HCT116 (cell line): ENCODE measurements around the gene OTUD7B. TPM values are rescaled to one million over a fixed set of nuclear protein-coding genes. Genes with fewer than 3 reads are reported as not detected.

ENCODE experiments used
- ATAC-seq: fragments of 200-7000 bp; cut with Tn5 transposase; 2 replicates; pipeline ENCODE4 v1.9.1; 2020; ENCODE audit warnings: mild to moderate bottlenecking, moderate library complexity
- BruUV-seq: library from RNA; stranded (reverse); fragments of 400-500 nt; replicated peaks from 2 replicates; lab custom pipeline; 2021; lab: Mats Ljungman, UMichigan
- CTCF ChIA-PET: fragments of 300-600 bp; sonication (Branson Sonifier 250); formaldehyde crosslinking; loops from one replicate; lab custom pipeline; 2021; ENCODE audit warnings: antibody characterized with exemption; lab: Charles Lee
- POLR2A ChIA-PET: fragments of 300-600, 350-600 bp; sonication (Branson Sonifier 250); formaldehyde crosslinking; loops from one replicate; lab custom pipeline; 2021; ENCODE audit warnings: antibody characterized with exemption; lab: Charles Lee
- RAD21 ChIA-PET, 2 experiments: fragments of 300-600 bp; sonication (Branson Sonifier 250); formaldehyde crosslinking; loops; one replicate each; lab custom pipeline; 2023; ENCODE audit warnings: low total read pairs in 2 of 2; ENCODE audit not compliant: uncharacterized antibody in 2 of 2, unreplicated experiment in 2 of 2, low non-redundant PET in 1 of 2; lab: Charles Lee
- DNase-seq: peaks from one replicate; pipeline ENCODE4 v3.0.0-alpha.2; 2010; ENCODE audit warnings: low read depth, low spot score
- H2AFZ ChIP-seq: fragments of 200-600 bp; shearing (Covaris generic), sonication (generic); 2 replicates; pipeline ENCODE4 v1.6.1; 2017; ENCODE audit warnings: low read depth, mixed run types, mixed read lengths, antibody characterized with exemption, low read length; ENCODE audit not compliant: poor library complexity, severe bottlenecking
- H3K27ac ChIP-seq: 2 replicates; pipeline ENCODE4 v1.5.1; 2012; ENCODE audit warnings: low read depth, low read length
- H3K27me3 ChIP-seq: fragments of 200-600 bp; sonication (generic); 2 replicates; pipeline ENCODE4 v1.6.1; 2016; ENCODE audit warnings: mixed run types, low read length, mixed read lengths; ENCODE audit not compliant: insufficient read depth
- H3K36me3 ChIP-seq, 2 experiments: fragments of 200-500 bp in 1 of 2; fragments of 200-600 bp in 1 of 2; sonication (Bioruptor generic) in 1 of 2; sonication (generic) in 1 of 2; 2 replicates each; pipeline versions ENCODE4 v1.5.1 to v1.6.1; 2014 to 2016; ENCODE audit warnings: low read length in 2 of 2, inconsistent platforms in 1 of 2, mixed read lengths in 1 of 2, mixed run types in 1 of 2; ENCODE audit not compliant: insufficient read depth in 2 of 2, control insufficient read depth in 1 of 2
- H3K4me1 ChIP-seq, 2 experiments: fragments of 200-600 bp in 1 of 2; sonication (generic) in 1 of 2; 2 replicates each; pipeline versions ENCODE4 v1.5.1 to v1.6.1; 2012 to 2017; ENCODE audit warnings: low read length in 2 of 2, inconsistent platforms in 1 of 2, mild to moderate bottlenecking in 1 of 2, mixed read lengths in 1 of 2, mixed run types in 1 of 2, moderate library complexity in 1 of 2; ENCODE audit not compliant: insufficient read depth in 2 of 2, control insufficient read depth in 1 of 2
- H3K4me2 ChIP-seq: fragments of 200-600 bp; sonication (generic); 2 replicates; pipeline ENCODE4 v1.6.1; 2017; ENCODE audit warnings: mixed run types, low read length, mixed read lengths
- H3K4me3 ChIP-seq, 2 experiments: fragments of 200-600 bp in 1 of 2; sonication (generic) in 1 of 2; replicated peaks in 1 of 2; 2 replicates each; pipeline ENCODE4 v1.5.1; 2011 to 2016; ENCODE audit warnings: low read length in 2 of 2, control low read depth in 1 of 2, low read depth in 1 of 2, mild to moderate bottlenecking in 1 of 2, mixed read lengths in 1 of 2, mixed run types in 1 of 2
- H3K79me2 ChIP-seq: fragments of 200-600 bp; sonication (generic); 2 replicates; pipeline ENCODE4 v1.6.1; 2017; ENCODE audit warnings: mild to moderate bottlenecking, mixed run types, low read length, moderate library complexity, mixed read lengths; ENCODE audit not compliant: insufficient read depth
- H3K9ac ChIP-seq: fragments of 200-600 bp; sonication (generic); 2 replicates; pipeline ENCODE4 v1.6.1; 2016; ENCODE audit warnings: low read length, mixed read lengths
- H3K9me2 ChIP-seq: fragments of 200-600 bp; sonication (generic), shearing (Covaris generic); 2 replicates; pipeline ENCODE4 v1.6.1; 2017; ENCODE audit warnings: mixed run types, mild to moderate bottlenecking, moderate library complexity; ENCODE audit not compliant: insufficient read depth
- H3K9me3 ChIP-seq, 2 experiments: fragments of 200-500 bp in 1 of 2; fragments of 200-600 bp in 1 of 2; sonication (Bioruptor generic) in 1 of 2; sonication (generic) in 1 of 2; 2 replicates each; pipeline ENCODE4 v1.6.1; 2014 to 2017; ENCODE audit warnings: low read length in 2 of 2, mixed read lengths in 2 of 2, inconsistent platforms in 1 of 2, low read depth in 1 of 2, mild to moderate bottlenecking in 1 of 2, mixed run types in 1 of 2, moderate library complexity in 1 of 2; ENCODE audit not compliant: control insufficient read depth in 1 of 2, insufficient read depth in 1 of 2
- H4K20me1 ChIP-seq: fragments of 200-600 bp; sonication (generic), shearing (Covaris generic); 2 replicates; pipeline ENCODE4 v1.6.1; 2017; ENCODE audit warnings: mixed run types, mild to moderate bottlenecking, moderate library complexity; ENCODE audit not compliant: insufficient read depth
- CEBPB ChIP-seq: IDR thresholded peaks from 2 replicates; pipeline ENCODE4 v1.6.1; 2012; ENCODE audit warnings: low read depth
- ELF1 ChIP-seq: IDR thresholded peaks from 2 replicates; pipeline ENCODE4 v1.6.1; 2012; ENCODE audit warnings: low read depth, borderline replicate concordance
- EZH2 ChIP-seq: fragments of 200-600 bp; sonication (generic); IDR thresholded peaks from 2 replicates; pipeline ENCODE4 v1.6.1; 2017; ENCODE audit warnings: antibody characterized with exemption, mixed run types
- JUND ChIP-seq: IDR thresholded peaks from 2 replicates; pipeline ENCODE4 v1.6.1; 2012
- POLR2AphosphoS5 ChIP-seq: IDR thresholded peaks from 2 replicates; pipeline ENCODE4 v1.6.1; 2011; ENCODE audit warnings: mild to moderate bottlenecking, low read depth, low read length, moderate library complexity
- SIN3A ChIP-seq: IDR thresholded peaks from 2 replicates; pipeline ENCODE4 v1.6.1; 2012; ENCODE audit warnings: low read depth
- SP1 ChIP-seq: IDR thresholded peaks from 2 replicates; pipeline ENCODE4 v1.6.1; 2012; ENCODE audit warnings: low read depth
- YY1 ChIP-seq: IDR thresholded peaks from 2 replicates; pipeline ENCODE4 v1.6.1; 2011; ENCODE audit warnings: low read length, low read depth, moderate library complexity, mild to moderate bottlenecking; ENCODE audit not compliant: insufficient replicate concordance; ENCODE audit errors: extremely low read depth
- ZNF274 ChIP-seq: fragments of 200-500 bp; sonication (Bioruptor generic); IDR thresholded peaks from 2 replicates; pipeline ENCODE4 v1.6.1; 2014; ENCODE audit warnings: mild to moderate bottlenecking, low read depth, low read length, inconsistent platforms
- intact Hi-C: fragments of 100-400 bp; cut with micrococcal nuclease; formaldehyde crosslinking; loops from 2 replicates; pipeline ENCODE4 v1.10.0; 2022
- total RNA-seq: library from RNA; stranded (reverse); gene quantifications from one replicate; pipeline ENCODE4 v1.2.1, GENCODE V29; 2021; ENCODE audit not compliant: unreplicated experiment
- TF ChIP-seq, protein P1 (sequence below): IDR thresholded peaks from 2 replicates; pipeline ENCODE4 v1.6.1; 2011; ENCODE audit warnings: mild to moderate bottlenecking, low read length, moderate library complexity; ENCODE audit not compliant: insufficient replicate concordance; ENCODE audit errors: extremely low read depth
- TF ChIP-seq, protein P2 (sequence below): IDR thresholded peaks from 2 replicates; pipeline ENCODE4 v1.6.1; 2012
- TF ChIP-seq, protein P3 (sequence below), 3 experiments: fragments of 200-600 bp in 1 of 3; sonication (generic) in 1 of 3; IDR thresholded peaks in 2 of 3; conservative IDR thresholded peaks in 1 of 3; 2 replicates each; pipeline ENCODE4 v1.5.1; 2012 to 2017; ENCODE audit warnings: low read depth in 2 of 3, low read length in 2 of 3, antibody characterized with exemption in 1 of 3, borderline replicate concordance in 1 of 3, control low read depth in 1 of 3, mild to moderate bottlenecking in 1 of 3, mixed read lengths in 1 of 3, mixed run types in 1 of 3, moderate library complexity in 1 of 3; ENCODE audit not compliant: insufficient read depth in 1 of 3
- TF ChIP-seq, protein P4 (sequence below): IDR thresholded peaks from 2 replicates; pipeline ENCODE4 v1.6.1; 2012

OTUD7B gene
- total RNA-seq, 1 experiment from 2014 or later = 23.7 TPM

DNA sequence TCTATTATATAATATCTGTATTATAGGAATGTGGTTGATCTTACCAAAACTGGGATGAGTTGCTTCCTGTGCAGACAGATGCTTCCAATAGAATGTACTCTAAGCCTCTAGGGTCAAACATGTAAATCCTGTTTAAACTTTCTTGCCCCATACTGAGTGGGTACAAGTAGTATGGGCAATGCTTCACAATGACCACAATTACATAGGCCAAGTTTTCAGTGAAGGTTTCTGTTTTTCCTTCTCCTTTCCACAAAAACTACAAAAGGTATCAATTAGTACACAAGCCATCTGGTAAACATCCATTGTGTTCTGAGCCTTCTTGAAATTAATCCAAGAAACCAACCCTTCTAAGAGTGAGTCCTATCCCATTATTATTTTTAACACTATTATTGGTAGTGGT, 16.8 kb downstream of the OTUD7B start:
- Histone ChIP-seq H3K4me3 (no peak overlapping the region), H2AFZ (no peak overlapping the region), H3K9me2 (no peaks in the 10 kb centered on the region), H4K20me1 (no peaks in the 10 kb centered on the region), H3K4me2 (no peak overlapping the region), H3K79me2 (peaks cover 50% of the 10 kb centered on the region), H3K27ac (no peak overlapping the region), H3K9ac (no peak overlapping the region), H3K27me3 (no peaks in the 10 kb centered on the region), H3K36me3 (no peaks in the 10 kb centered on the region)
- DNase-seq (no peak), ATAC-seq (no peak)
- BruUV-seq = no TSS peak
- CTCF ChIA-PET = no interaction called here
- TF ChIP-seq ELF1 (no peak), EZH2 (no peak), JUND (no peak), ZNF274 (no peak), YY1 (no peak), POLR2AphosphoS5 (no peak), CEBPB (no peak), SP1 (no peak), SIN3A (no peak)
- TF ChIP-seq, protein P1, sequence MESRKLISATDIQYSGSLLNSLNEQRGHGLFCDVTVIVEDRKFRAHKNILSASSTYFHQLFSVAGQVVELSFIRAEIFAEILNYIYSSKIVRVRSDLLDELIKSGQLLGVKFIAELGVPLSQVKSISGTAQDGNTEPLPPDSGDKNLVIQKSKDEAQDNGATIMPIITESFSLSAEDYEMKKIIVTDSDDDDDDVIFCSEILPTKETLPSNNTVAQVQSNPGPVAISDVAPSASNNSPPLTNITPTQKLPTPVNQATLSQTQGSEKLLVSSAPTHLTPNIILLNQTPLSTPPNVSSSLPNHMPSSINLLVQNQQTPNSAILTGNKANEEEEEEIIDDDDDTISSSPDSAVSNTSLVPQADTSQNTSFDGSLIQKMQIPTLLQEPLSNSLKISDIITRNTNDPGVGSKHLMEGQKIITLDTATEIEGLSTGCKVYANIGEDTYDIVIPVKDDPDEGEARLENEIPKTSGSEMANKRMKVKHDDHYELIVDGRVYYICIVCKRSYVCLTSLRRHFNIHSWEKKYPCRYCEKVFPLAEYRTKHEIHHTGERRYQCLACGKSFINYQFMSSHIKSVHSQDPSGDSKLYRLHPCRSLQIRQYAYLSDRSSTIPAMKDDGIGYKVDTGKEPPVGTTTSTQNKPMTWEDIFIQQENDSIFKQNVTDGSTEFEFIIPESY = no peak
- TF ChIP-seq, protein P2, sequence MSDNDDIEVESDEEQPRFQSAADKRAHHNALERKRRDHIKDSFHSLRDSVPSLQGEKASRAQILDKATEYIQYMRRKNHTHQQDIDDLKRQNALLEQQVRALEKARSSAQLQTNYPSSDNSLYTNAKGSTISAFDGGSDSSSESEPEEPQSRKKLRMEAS = no peak
- TF ChIP-seq, protein P3, sequence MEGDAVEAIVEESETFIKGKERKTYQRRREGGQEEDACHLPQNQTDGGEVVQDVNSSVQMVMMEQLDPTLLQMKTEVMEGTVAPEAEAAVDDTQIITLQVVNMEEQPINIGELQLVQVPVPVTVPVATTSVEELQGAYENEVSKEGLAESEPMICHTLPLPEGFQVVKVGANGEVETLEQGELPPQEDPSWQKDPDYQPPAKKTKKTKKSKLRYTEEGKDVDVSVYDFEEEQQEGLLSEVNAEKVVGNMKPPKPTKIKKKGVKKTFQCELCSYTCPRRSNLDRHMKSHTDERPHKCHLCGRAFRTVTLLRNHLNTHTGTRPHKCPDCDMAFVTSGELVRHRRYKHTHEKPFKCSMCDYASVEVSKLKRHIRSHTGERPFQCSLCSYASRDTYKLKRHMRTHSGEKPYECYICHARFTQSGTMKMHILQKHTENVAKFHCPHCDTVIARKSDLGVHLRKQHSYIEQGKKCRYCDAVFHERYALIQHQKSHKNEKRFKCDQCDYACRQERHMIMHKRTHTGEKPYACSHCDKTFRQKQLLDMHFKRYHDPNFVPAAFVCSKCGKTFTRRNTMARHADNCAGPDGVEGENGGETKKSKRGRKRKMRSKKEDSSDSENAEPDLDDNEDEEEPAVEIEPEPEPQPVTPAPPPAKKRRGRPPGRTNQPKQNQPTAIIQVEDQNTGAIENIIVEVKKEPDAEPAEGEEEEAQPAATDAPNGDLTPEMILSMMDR (IDR thresholded peaks at IDR 0.05 in 2 of 3, conservative IDR thresholded peaks at IDR 0.05 in 1 of 3; ENCODE audit: borderline replicate concordance in 1 of 3, insufficient read depth in 1 of 3, low read depth in 2 of 3, low read length in 2 of 3) = no peak
- TF ChIP-seq, protein P4, sequence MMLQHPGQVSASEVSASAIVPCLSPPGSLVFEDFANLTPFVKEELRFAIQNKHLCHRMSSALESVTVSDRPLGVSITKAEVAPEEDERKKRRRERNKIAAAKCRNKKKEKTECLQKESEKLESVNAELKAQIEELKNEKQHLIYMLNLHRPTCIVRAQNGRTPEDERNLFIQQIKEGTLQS = no peak
- TF ChIP-seq, all 23 proteins: peak for 0
- no peaks in the 10 kb centered on the region for H3K9me3 ChIP-seq
- no peaks in the 10 kb centered on the region for H3K4me1 ChIP-seq
- ChIA-PET POLR2A (no interaction called here), RAD21 (no interaction called here)
- intact Hi-C loops = no loop called here
